Activated CD8-positive, alpha-beta T cell treated with anti-CD3 and anti-CD28 coated beads, Interleukin-2, amount 10 ng/mL, durations not matched to agents 7 days and 5 days (primary cell): ENCODE results near the gene TANC1. TPM values are rescaled to one million over a fixed set of nuclear protein-coding genes. Genes with fewer than 3 reads are reported as not detected.

Experiments
- ATAC-seq: fragments of 150-1000 bp; cut with Tn5 transposase; one replicate; pipeline ENCODE4 v1.10.0; 2021; ENCODE audit warnings: moderate library complexity
- CTCF ChIA-PET: fragments of 350-600 bp; sonication (Branson Sonifier 250); formaldehyde crosslinking; loops from one replicate; lab custom pipeline; 2021; ENCODE audit warnings: antibody characterized with exemption; lab: Charles Lee
- POLR2A ChIA-PET: fragments of 350-600 bp; sonication (Branson Sonifier 250); formaldehyde crosslinking; loops from one replicate; lab custom pipeline; 2021; ENCODE audit warnings: antibody characterized with exemption; lab: Charles Lee
- DNase-seq: peaks from one replicate; pipeline ENCODE4 v3.0.0-alpha.2; 2020
- H3K27ac Mint-ChIP-seq: one replicate; pipeline ENCODE4 v1.8.0; 2021; ENCODE audit warnings: mild to moderate bottlenecking, mixed read lengths
- H3K27me3 Mint-ChIP-seq: one replicate; pipeline ENCODE4 v1.8.0; 2021; ENCODE audit warnings: low read depth, mixed read lengths
- H3K36me3 Mint-ChIP-seq: one replicate; pipeline ENCODE4 v1.8.0; 2021; ENCODE audit warnings: low read depth, mixed read lengths
- H3K4me1 Mint-ChIP-seq: one replicate; pipeline ENCODE4 v1.8.0; 2021; ENCODE audit warnings: low read depth, mixed read lengths
- H3K4me3 Mint-ChIP-seq: one replicate; pipeline ENCODE4 v1.8.0; 2021; ENCODE audit warnings: mild to moderate bottlenecking, mixed read lengths
- H3K9me3 Mint-ChIP-seq: one replicate; pipeline ENCODE4 v1.8.0; 2022; ENCODE audit warnings: mixed read lengths; ENCODE audit not compliant: insufficient read depth
- total RNA-seq, 2 experiments: library from RNA; stranded (reverse); gene quantifications; one replicate each; pipeline ENCODE4 v1.2.3, GENCODE V29; 2021

The TANC1 gene
- total RNA-seq, 2 experiments from 2014 or later, result 0.37 to 0.55 TPM

DNA sequence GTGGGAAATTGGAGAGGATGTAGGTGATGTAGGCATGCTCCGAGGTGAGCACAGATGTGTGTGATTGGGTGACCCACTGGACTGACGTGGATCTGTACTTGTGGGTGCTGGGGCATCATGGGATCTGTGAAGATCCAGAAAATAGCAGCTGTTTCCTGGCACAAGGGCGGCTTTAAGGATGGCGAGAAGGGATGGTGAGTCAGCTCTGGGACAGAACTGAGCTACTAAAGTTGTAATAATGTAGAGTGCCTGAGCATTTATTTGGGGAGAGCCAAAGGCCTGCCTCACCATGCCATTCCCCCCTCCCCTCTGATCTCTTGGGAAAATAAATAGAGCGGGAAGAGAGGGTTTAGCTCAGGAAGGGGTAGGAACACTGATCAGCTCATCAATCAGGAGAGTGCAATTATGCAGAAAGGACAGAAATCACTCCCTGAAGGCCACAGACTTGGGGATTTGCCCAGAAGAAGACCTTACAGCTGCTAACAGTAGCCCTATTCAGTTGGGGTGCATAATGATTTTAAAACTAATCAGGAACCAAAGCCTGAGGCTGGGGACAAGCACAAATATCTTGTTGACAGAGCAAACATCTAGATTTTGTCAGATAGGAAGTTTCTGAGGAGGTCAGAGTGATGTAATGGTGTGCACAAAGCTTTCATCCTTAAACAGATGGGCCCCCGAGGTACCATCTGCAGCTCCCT is 30.3 kb downstream of the TANC1 start:
- POLR2A ChIA-PET, result no interaction called here
- H3K4me3 Mint-ChIP-seq, result no peak overlapping the region
- H3K36me3 Mint-ChIP-seq, result no peaks in the 10 kb centered on the region
- CTCF ChIA-PET, result interaction anchor here (1.3 kb wide), 1 partner anchor 120 kb away, joined by 4 read pairs; no protein-coding TSS in a partner anchor
- ATAC-seq (no peak), DNase-seq (no peak)
- no peaks in the 10 kb centered on the region for H3K9me3 Mint-ChIP-seq
- H3K27ac Mint-ChIP-seq, result no peak overlapping the region
- peaks cover 3% of the 10 kb centered on the region for H3K27me3 Mint-ChIP-seq
- peaks cover 4% of the 10 kb centered on the region for H3K4me1 Mint-ChIP-seq

GRCh38 chr2:158999458-158999857 is 31.0 kb downstream of the TANC1 start:
- Mint-ChIP-seq H3K36me3 (no peaks in the 10 kb centered on the region), H3K4me1 (peaks cover 4% of the 10 kb centered on the region), H3K27me3 (peaks cover 3% of the 10 kb centered on the region), H3K27ac (no peak overlapping the region), H3K4me3 (no peak overlapping the region), H3K9me3 (peaks cover under 1% of the 10 kb centered on the region)
- ATAC-seq (no peak), DNase-seq (no peak)
- ChIA-PET POLR2A (no interaction called here), CTCF (interaction anchor here (1.2 kb wide), 1 partner anchor 119 kb away, joined by 3 read pairs; no protein-coding TSS in a partner anchor)

DNA sequence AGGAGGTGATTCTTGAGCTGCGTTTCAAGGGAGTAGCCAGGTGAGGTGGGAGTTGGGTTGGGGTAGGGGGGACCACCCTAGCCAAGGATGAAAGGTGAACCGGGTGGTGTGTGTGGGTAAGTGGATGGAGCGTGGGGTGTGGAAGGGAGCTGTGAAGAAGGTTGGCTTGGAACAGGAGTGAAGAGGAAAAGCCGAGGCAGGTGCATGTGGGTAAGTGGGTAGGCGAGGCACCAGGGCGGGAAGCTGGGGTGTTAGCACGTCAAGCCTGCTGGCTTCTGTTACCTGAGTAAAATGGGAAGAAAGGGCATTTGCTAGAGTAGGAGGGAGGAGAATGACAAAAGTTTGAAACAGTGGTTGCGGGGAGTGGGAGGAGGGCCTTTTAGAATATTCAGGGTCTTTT is 31.6 kb downstream of the TANC1 start:
- Mint-ChIP-seq H3K27me3 (peaks cover 3% of the 10 kb centered on the region), H3K4me3 (no peak overlapping the region), H3K9me3 (peaks cover 5% of the 10 kb centered on the region), H3K36me3 (no peaks in the 10 kb centered on the region), H3K27ac (no peak overlapping the region), H3K4me1 (peaks cover 4% of the 10 kb centered on the region)
- DNase-seq (no peak), ATAC-seq (no peak)
- POLR2A ChIA-PET, result no interaction called here
- CTCF ChIA-PET, result interaction anchor here (1.2 kb wide), 1 partner anchor 119 kb away, joined by 3 read pairs; no protein-coding TSS in a partner anchor

GRCh38 chr2:159002462-159003111 is 34.1 kb downstream of the TANC1 start:
- no peak overlapping the region for H3K4me3 Mint-ChIP-seq
- no peaks in the 10 kb centered on the region for H3K36me3 Mint-ChIP-seq
- ChIA-PET CTCF (no interaction called here), POLR2A (no interaction called here)
- peaks cover 5% of the 10 kb centered on the region for H3K9me3 Mint-ChIP-seq
- peaks cover 4% of the 10 kb centered on the region for H3K4me1 Mint-ChIP-seq
- DNase-seq (no peak), ATAC-seq (no peak)
- H3K27me3 Mint-ChIP-seq, result no peaks in the 10 kb centered on the region
- no peak overlapping the region for H3K27ac Mint-ChIP-seq

- DNase-seq, result no peak
- H3K9me3 Mint-ChIP-seq, result peaks cover 5% of the 10 kb centered on the region
- H3K27ac Mint-ChIP-seq, result no peak overlapping the region
- no peak for ATAC-seq
- no peaks in the 10 kb centered on the region for H3K36me3 Mint-ChIP-seq
- H3K27me3 Mint-ChIP-seq, result no peaks in the 10 kb centered on the region
- peaks cover 4% of the 10 kb centered on the region for H3K4me1 Mint-ChIP-seq
- no peak overlapping the region for H3K4me3 Mint-ChIP-seq
- ChIA-PET CTCF (no interaction called here), POLR2A (interaction anchor here (0.5 kb wide), 1 partner anchor 1178 kb away, joined by 3 read pairs; no protein-coding TSS in a partner anchor)
Observed at GRCh38 chr2:159003555-159003954, 35.1 kb downstream of the TANC1 start.

DNA sequence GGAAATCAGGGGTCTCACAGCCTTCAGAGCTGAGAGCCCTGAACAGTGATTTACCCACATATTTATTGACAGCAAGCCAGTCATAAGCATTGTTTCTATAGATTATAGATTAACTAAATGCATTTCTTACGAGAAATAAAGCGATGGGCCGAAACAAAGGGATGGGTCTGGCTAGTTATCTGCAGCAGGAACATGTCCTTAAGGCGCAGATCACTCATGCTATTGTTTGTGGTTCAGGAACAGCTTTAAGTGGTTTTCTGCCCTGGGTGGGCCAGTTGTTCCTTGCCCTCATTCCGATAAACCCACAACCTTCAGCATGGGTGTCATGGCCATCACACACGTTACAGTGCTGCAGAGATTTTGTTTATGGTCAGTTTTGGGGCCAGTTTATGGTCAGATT is 36.4 kb downstream of the TANC1 start:
- DNase-seq (no peak), ATAC-seq (no peak)
- no peak overlapping the region for H3K27ac Mint-ChIP-seq
- no peaks in the 10 kb centered on the region for H3K4me1 Mint-ChIP-seq
- no peak overlapping the region for H3K4me3 Mint-ChIP-seq
- ChIA-PET CTCF (interaction anchor here (0.8 kb wide), 1 partner anchor 114 kb away, joined by 3 read pairs; no protein-coding TSS in a partner anchor), POLR2A (no interaction called here)
- peaks cover 4% of the 10 kb centered on the region for H3K27me3 Mint-ChIP-seq
- peaks cover 5% of the 10 kb centered on the region for H3K9me3 Mint-ChIP-seq
- no peaks in the 10 kb centered on the region for H3K36me3 Mint-ChIP-seq

GRCh38 chr2:159009940-159010339 is 41.5 kb downstream of the TANC1 start:
- Mint-ChIP-seq H3K27ac (no peak overlapping the region), H3K36me3 (no peaks in the 10 kb centered on the region), H3K9me3 (no peaks in the 10 kb centered on the region), H3K27me3 (peaks cover 4% of the 10 kb centered on the region), H3K4me1 (no peaks in the 10 kb centered on the region), H3K4me3 (no peak overlapping the region)
- ChIA-PET CTCF (no interaction called here), POLR2A (no interaction called here)
- DNase-seq (no peak), ATAC-seq (no peak)

- no peak for DNase-seq
- Mint-ChIP-seq H3K27me3 (peaks cover 4% of the 10 kb centered on the region), H3K9me3 (no peaks in the 10 kb centered on the region), H3K4me3 (no peak overlapping the region), H3K36me3 (no peaks in the 10 kb centered on the region), H3K27ac (no peak overlapping the region), H3K4me1 (no peaks in the 10 kb centered on the region)
- ChIA-PET CTCF (no interaction called here), POLR2A (no interaction called here)
- ATAC-seq, result no peak
Observed at GRCh38 chr2:159010340-159010739, 41.9 kb downstream of the TANC1 start.

DNA sequence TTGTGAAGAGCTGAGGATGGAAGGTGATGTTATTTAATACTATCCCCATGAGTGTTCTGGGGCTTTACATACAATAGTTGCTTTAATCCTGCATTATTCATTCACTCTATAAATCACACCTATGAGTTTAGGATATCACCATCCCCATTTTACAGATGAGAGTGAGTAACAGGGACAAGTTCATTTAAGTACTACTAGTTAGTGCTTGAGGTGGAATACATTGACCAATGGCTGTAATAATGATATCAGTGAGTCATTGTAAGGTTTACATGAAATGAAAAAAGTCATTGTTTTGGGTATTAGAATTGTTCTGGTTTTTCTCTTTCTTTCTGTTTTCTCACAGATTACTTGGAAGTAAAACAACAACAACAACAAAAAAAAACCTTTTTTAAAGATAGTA is 42.5 kb downstream of the TANC1 start:
- no peaks in the 10 kb centered on the region for H3K4me1 Mint-ChIP-seq

GRCh38 chr2:159012142-159012541 is 43.7 kb downstream of the TANC1 start:
- no peak overlapping the region for H3K4me3 Mint-ChIP-seq
- peaks cover 7% of the 10 kb centered on the region for H3K9me3 Mint-ChIP-seq
- peaks cover 4% of the 10 kb centered on the region for H3K27me3 Mint-ChIP-seq
- no peaks in the 10 kb centered on the region for H3K36me3 Mint-ChIP-seq
- no peak overlapping the region for H3K27ac Mint-ChIP-seq
- H3K4me1 Mint-ChIP-seq, result no peaks in the 10 kb centered on the region
- no peak for DNase-seq
- ATAC-seq, result no peak
- POLR2A ChIA-PET, result no interaction called here
- CTCF ChIA-PET, result interaction anchor here (1.8 kb wide), 1 partner anchor 107 kb away, joined by 6 read pairs; no protein-coding TSS in a partner anchor

More for the DNA sequence above, 42.5 kb downstream of the TANC1 start:
- DNase-seq (no peak), ATAC-seq (no peak)
- POLR2A ChIA-PET, result no interaction called here
- Mint-ChIP-seq H3K36me3 (no peaks in the 10 kb centered on the region), H3K4me3 (no peak overlapping the region), H3K27ac (no peak overlapping the region), H3K27me3 (peaks cover 4% of the 10 kb centered on the region), H3K9me3 (peaks cover 6% of the 10 kb centered on the region)
- CTCF ChIA-PET, result no interaction called here

DNA sequence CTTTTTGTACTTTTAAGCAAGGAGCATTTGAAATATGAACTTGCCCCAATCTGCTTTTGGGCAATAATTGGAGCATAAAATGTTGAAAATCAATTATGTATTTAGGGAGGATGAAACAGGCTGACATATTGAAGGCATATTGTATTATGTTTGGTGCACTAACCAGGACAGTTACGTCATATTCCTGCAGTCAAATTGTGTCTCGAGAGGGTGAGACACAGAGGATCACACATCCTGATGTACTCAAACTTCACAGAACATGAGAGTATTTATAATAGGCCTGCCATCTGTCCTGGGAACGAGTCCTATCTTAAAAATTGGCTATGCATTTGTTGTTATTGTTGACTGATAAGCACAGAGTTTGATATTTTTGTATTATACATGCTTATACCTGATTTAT is 44.7 kb downstream of the TANC1 start:
- ChIA-PET CTCF (interaction anchor here (1.8 kb wide), 1 partner anchor 106 kb away, joined by 6 read pairs; no protein-coding TSS in a partner anchor), POLR2A (no interaction called here)
- Mint-ChIP-seq H3K27me3 (peaks cover 4% of the 10 kb centered on the region), H3K27ac (no peak overlapping the region), H3K9me3 (peaks cover 7% of the 10 kb centered on the region), H3K36me3 (no peaks in the 10 kb centered on the region), H3K4me3 (no peak overlapping the region), H3K4me1 (no peaks in the 10 kb centered on the region)
- DNase-seq, result no peak
- ATAC-seq, result no peak

DNA sequence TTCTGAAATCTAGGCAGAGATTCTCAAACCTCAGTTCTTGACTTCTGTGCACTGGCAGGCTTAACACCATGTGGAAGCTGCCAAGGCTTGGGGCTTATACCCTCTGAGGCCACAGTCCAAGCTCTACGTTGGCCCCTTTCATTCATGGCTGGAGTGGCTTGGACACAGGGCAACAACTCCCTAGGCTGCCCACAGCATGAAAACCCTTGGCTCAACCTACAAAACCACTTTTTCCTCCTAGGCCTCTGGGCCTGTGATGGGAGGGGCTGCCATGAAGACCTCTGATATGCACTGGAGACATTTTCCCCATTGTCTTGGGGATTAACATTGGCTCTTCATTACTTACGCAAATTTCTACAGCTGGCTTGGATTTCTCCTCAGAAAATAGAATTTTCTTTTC is 46.7 kb downstream of the TANC1 start:
- no peaks in the 10 kb centered on the region for H3K4me1 Mint-ChIP-seq
- ATAC-seq (no peak), DNase-seq (no peak)
- POLR2A ChIA-PET, result no interaction called here
- CTCF ChIA-PET, result no interaction called here
- H3K36me3 Mint-ChIP-seq, result no peaks in the 10 kb centered on the region
- H3K27ac Mint-ChIP-seq, result no peak overlapping the region
- H3K9me3 Mint-ChIP-seq, result peaks cover 7% of the 10 kb centered on the region
- H3K4me3 Mint-ChIP-seq, result no peak overlapping the region
- no peaks in the 10 kb centered on the region for H3K27me3 Mint-ChIP-seq
